NCI-H1105 (cell line): ENCODE data around the gene OR2A12.
"Not testable (repeated sequence)": the region's sequence is repeated elsewhere in the genome, so short reads cannot be mapped to it uniquely, and the experiment has no call there.

Experiments used
- DNase-seq: peaks from one replicate; lab custom pipeline; 2025; lab: John Stamatoyannopoulos, UW

OR2A12 gene

DNA sequence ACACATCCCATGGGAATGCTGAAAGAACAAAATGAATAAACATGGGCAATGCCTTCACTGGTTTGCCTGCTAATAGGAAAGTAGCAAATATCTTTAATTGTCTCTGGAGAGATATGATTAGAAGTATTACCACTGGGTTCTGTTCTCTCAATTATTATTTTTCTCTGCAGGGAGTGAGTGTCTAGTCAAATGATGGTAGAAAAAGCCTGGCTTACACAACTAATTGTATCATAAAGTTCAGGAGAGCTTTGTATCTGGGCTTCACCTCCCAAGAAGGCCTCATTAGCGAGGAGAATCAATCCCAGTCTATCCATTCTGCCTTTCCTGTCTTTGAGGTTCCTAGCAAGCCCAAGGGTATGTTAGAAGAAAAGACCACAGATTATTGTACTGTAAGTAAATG lies 36.8 kb downstream of the OR2A12 start, which contains the start of gene OR2A14:
TSS of gene OR2A14 (plus strand) at position 301 of the 400 bp plus-strand sequence. CDS start 5,937 bp downstream, outside the sequence.
- no peak for DNase-seq

DNA sequence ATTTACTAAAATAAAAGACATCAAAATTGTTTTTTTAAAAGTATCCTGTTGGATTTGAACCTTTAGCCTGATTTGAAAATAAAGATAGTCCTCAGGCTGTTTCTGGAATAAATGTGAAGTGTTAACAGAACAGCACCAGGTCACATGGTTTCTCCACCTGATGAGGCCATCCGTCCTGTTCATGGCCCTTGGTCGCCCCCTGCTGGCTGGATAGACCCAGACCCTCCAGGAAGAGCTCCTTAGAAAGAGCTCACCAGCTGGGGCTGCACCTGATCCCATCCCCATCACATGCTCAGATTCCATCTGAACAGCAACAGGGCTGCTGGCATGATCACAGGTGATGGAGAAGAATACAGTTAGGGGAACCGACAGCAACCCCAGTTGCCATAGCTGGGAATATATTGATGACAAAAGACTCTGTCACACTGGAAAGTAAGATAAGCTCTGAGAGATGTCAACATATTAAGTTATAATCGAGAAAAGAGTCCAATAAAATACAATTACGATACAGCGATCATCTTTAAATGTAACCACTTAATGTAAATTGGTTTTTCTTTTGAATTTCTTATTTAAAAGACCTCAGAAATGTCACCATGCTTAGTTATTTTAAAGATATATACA lies 41.7 kb downstream of the OR2A12 start:
- DNase-seq, result peak; percentile 87

DNA sequence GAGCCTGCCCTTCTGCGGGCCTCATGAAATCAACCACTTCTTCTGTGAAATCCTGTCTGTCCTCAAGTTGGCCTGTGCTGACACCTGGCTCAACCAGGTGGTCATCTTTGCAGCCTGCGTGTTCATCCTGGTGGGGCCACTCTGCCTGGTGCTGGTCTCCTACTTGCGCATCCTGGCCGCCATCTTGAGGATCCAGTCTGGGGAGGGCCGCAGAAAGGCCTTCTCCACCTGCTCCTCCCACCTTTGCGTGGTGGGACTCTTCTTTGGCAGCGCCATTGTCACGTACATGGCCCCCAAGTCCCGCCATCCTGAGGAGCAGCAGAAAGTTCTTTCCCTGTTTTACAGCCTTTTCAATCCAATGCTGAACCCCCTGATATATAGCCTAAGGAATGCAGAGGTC lies 43.5 kb downstream of the OR2A12 start:
- not testable (repeated sequence) for DNase-seq

DNA sequence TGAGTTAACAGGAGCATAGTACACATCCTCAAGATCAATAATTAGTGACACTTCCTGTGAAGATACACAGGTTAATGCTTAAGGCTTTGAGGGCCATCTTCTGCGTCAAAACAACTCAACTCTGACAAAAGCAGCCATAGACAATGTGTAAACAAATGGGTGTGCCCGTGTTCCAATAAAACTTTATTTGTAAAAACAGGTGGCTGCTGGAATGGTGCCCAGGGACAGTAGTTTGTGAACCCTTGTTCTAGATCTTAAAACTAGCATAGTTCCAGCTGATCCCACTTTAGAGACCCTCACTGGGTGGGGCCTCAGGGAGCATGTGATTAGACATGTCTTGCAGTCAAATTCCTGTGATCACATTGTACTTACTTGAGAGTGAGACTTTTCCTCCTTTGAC lies 44.7 kb downstream of the OR2A12 start:
- DNase-seq, result no peak

DNA sequence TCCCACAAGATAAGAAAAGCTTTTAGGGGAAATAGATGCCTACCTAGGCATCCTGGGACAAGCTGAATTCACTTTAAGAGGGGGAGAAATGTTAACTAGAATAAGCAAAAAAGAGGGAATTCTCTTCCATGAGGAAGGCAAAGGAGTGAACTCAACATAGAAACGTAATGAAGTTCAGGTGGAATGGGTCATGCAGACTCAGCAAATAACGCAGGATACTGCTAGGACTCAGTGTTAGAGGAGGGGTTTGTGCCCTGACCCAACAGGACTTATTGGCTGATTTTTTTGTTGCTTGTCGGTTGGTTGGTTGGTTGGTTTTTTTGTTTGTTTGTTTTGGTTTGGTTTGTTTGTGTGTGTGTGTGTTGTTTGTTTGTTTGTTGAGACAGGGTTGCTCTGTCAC lies 46.2 kb downstream of the OR2A12 start:
- DNase-seq, result no peak

DNA sequence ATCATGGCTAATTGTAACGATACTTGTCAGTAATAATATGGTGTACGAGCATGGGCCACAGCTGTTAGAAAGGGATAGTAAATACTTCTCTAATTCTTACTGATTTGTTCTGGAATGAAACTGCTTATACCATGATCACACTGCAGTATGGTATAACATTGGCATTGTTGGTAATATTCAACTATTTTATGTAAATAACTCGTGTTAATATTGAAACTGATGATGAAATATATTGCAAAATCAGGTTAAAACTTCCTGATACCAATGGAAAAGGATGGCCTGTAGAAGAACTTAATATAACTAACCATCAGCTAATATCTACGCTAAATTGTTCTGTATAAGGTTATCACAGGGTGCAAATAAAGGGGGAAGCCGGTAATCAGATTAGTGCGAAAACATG lies 47.2 kb downstream of the OR2A12 start:
- DNase-seq, result no peak

DNA sequence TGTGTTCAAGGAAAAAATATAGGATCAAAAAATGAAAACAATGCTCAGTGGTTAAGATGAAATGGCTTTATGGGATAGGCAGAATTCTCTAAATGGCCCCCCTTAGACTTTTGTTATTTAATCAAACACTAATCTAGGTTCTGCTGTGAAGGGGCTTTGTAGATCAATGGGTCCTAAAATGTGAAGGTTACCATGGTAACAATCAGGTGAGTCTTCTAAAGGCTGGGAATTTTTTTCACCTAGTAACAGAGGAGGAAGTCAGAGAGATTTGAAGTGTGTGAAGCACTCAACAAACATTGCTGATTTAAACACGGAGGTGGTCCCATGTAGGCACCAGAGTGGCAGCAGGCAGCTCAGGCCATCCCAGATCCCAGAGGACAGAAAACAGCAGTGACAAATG lies 48.0 kb downstream of the OR2A12 start:
- DNase-seq, result no peak

DNA sequence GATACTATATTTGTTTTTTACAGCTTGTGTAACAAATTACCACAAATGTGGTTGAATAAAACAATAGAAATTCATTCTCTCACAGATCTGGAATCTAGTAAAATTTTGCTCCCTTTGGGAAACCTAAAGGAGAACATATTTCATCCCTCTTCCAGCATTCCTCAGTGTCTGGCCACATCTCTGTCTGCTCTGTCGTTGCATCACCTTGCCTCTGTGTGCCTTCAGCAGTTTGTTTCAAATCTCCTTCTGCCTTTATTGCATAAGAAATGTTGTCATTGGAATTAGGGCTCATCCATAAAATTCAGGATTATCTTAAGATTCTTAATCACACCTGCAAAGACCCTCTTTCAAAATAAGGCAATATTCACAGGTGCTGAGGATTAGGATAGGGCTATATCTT lies 51.4 kb downstream of the OR2A12 start:
- no peak for DNase-seq

DNA sequence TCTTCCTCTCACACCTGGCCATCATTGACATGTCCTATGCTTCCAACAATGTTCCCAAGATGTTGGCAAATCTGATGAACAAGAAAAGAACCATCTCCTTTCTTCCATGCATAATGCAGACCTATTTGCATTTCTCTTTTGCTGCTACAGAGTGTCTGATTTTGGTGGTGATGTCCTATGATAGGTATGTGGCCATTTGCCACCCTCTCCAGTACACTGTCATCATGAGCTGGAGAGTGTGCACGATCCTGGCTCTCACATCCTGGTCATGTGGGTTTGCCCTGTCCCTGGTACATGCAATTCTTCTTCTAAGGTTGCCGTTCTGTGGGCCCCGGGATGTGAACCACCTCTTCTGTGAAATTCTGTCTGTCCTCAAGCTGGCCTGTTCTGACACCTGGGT lies 56.1 kb downstream of the OR2A12 start:
- DNase-seq, result no peak

DNA sequence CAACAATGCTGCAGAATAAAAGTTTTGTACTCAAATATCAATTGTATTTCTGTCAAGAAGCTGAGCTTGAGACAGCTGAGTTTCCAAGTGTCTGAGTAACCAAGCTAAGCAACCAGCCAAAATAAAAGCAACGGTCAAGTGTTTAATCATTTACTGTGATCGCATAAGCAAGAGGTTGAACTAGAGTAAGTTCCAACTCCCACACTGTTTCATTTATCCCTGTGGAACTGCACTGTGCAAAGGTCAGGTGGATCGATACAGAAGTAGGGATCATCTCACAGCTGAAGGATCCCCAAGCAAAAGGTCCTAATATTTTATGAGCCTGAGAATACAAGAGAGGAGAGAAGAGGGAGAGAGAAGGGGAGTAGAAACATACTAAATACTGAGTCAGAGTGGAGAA lies 58.3 kb downstream of the OR2A12 start:
- no peak for DNase-seq

DNA sequence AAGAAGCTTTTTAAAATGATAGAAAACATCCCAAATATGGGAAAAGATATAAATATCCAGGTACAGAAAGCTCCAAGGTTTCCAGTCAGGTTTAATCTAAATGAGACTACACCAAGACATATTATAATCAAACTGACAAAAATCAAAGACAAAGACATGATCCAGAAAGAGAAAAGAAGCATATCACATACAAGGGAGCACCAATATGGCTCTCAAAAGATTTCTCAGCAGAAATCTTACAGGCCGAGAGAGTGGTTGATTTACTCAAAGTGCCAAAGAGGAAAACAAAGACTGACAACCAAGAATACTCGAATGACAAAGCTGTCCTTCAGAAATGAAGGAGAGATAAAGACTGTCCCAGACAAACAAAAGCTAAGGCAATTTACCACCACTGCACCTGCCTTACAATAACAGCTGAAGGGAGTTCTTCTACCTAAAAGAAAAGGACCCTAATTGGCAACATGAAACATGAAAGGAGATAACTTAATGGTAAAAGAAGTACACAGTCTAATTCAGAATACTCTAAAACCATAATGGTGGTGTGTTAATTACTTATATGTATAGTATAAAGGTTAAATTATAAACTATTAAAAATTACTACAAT lies 62.2 kb downstream of the OR2A12 start:
- no peak for DNase-seq
